NCI-H460 (cell line): Measurements from ENCODE around the gene ATP11B. TPM values are rescaled to one million over a fixed set of nuclear protein-coding genes. Genes with fewer than 3 reads are reported as not detected.
"Not testable (repeated sequence)": the region's sequence is repeated elsewhere in the genome, so short reads cannot be mapped to it uniquely, and the experiment has no call there.

Source experiments
- DNase-seq: peaks from one replicate; pipeline ENCODE4 v3.0.0-alpha.2; 2016; ENCODE audit warnings: low read depth; ENCODE audit errors: extremely low read depth
- total RNA-seq: library from RNA; depleted of rRNA; stranded (reverse); fragments of >200 nt; shearing (Covaris generic); gene quantifications from 2 replicates; pipeline ENCODE4 v1.2.3, GENCODE V29; 2014

The ATP11B gene
- total RNA-seq, 1 experiment from 2014 or later = 33.2 TPM

- no peak for DNase-seq
Measured at GRCh38 chr3:182794455-182795388, 1.4 kb downstream of the ATP11B start.

- no peak for DNase-seq
Measured at GRCh38 chr3:182795389-182795782, 2.1 kb downstream of the ATP11B start.

GRCh38 chr3:182796310-182796709 is 3.0 kb downstream of the ATP11B start:
- DNase-seq = no peak

- no peak for DNase-seq
Measured at GRCh38 chr3:182797876-182798275, 4.6 kb downstream of the ATP11B start.

- not testable (repeated sequence) for DNase-seq
Measured at GRCh38 chr3:182799143-182799542, 5.8 kb downstream of the ATP11B start.

GRCh38 chr3:182800508-182800907 is 7.2 kb downstream of the ATP11B start:
- DNase-seq = no peak

GRCh38 chr3:182802413-182803390 is 9.4 kb downstream of the ATP11B start:
- DNase-seq = no peak

- no peak for DNase-seq
Measured at GRCh38 chr3:182803596-182803995, 10.3 kb downstream of the ATP11B start.

- DNase-seq = no peak
Measured at GRCh38 chr3:182807061-182807460, 13.8 kb downstream of the ATP11B start.

- no peak for DNase-seq
Measured at GRCh38 chr3:182808041-182808770, 14.9 kb downstream of the ATP11B start.

GRCh38 chr3:182809531-182809930 is 16.2 kb downstream of the ATP11B start:
- DNase-seq = no peak

- no peak for DNase-seq
Measured at GRCh38 chr3:182810574-182811268, 17.4 kb downstream of the ATP11B start.

- no peak for DNase-seq
Measured at GRCh38 chr3:182811269-182811596, 17.9 kb downstream of the ATP11B start.

GRCh38 chr3:182812123-182812522 is 18.8 kb downstream of the ATP11B start:
- no peak for DNase-seq

GRCh38 chr3:182814419-182815062 is 21.2 kb downstream of the ATP11B start:
- no peak for DNase-seq

GRCh38 chr3:182816181-182816580 is 22.9 kb downstream of the ATP11B start:
- DNase-seq = no peak

- no peak for DNase-seq
Measured at GRCh38 chr3:182818296-182818978, 25.1 kb downstream of the ATP11B start.

GRCh38 chr3:182821221-182821981 is 28.1 kb downstream of the ATP11B start:
- no peak for DNase-seq
